NOMO-1 (cell line): ENCODE results near the gene MOB3C.

Experiments
- DNase-seq, 2 experiments: peaks; one replicate each; lab custom pipeline; 2025; ENCODE audit not compliant: unreplicated experiment in 2 of 2; lab: John Stamatoyannopoulos, UW

MOB3C gene

DNA sequence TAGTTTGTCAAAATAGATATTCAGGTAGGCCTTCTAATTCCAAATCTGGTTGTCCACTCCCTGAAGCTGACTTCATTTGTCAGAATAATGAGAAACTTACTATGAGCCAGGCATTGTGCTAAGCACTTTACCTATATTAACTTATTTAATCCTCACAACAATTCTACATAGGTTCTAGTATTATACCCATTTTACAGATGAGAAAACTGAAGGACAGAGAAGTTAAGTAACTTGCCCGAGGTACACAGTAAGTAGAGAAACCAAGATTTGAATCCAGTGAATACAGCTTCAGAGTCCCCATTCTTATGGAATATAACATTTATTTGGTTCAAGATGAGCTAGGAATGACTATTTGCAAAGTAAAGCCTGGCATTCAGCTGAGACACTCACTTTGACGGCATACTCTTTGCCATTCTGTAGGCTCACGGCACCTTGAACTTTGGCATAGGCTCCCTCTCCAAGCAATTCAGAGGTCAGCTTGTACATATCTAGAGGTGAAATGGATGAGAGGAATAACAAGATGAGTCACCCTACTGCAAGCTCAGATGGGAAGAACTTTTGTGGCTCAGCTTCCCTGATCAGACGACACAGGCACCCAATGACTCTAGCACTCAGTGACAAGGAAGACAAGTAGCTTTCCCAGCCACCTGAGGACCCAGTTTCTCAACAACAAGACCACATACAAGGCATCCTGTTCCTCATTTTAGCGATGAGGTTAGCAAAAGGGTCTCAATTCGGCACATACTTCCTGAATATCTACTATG is 36.3 kb downstream of the MOB3C start:
- DNase-seq: peak; percentile 66 to 88

DNA sequence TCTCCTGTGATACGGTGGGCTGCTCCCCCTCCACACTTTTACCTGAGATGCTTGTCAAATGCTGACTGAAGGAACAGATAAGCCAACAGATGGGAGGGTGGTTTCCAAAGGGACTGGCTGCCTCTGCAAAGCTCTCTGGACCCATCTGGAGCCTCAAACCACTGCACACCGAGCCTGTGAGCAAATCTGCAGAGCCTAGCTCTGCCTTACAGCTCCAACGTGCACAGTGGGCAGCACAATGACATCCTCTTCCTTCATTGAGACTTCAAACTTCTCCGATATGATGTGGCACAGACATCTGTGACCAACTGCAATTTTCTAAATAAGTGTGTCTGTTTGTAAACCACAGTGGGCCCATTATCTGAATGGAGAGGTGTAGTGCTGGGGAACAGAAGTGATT is 38.9 kb downstream of the MOB3C start:
- no peak for DNase-seq

DNA sequence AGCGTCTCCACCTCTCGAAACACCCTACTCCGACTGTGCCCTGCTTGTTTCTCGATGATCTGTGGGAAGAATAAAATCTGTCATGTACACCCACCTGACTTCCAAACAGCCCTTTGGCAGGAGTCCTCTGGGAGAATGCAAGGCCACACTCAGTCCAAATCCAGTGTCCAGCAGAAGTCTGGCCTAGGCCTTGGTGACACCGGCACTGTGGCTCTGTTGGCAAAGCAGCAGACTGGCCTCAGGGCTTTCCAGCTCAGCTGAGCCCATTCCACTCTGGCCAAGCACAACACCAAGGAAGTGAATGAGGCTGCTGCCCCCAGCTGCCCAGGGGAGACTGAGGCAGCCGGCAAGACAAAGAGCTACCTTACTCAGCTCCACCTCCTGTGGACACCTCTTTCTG is 40.0 kb downstream of the MOB3C start:
- no peak for DNase-seq

DNA sequence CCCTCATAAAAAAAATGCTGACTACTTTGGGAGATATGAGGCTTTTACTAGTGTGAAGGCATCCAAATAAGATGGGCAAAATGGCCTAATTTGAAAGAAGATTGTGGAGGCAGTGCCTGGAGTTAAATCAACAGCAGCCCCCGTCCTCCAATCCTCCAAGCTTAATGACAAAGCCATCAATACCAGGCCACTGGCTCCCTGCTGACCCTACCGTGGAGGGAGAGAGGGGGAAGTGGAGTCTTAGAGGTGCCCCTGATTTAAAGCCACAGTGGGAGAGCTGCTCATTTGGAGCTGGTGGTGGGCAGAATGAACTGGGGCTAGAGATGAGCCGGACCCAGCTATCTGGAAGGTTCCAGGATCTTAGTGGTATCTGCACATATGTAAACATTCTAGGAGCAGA is 40.8 kb downstream of the MOB3C start:
- DNase-seq: no peak

DNA sequence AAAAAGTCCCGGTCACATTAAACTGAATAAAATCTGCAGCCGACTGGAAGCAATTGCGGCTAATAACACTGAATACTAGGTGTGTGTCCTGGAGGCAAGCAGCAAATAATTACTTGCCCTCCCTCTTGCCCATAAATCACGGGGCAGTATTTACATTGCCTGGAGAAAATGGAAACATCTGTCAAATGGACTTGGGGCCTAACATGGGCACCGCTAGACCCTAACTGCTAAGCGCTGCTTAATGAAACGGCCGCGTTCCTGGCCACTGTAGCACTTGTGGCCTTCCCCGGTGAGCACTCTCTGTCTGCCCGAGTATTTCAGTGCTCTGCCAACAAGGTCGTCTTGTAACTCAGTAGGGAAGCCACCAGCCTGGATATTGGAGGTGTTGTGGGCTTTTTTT is 41.3 kb downstream of the MOB3C start:
- DNase-seq: no peak

DNA sequence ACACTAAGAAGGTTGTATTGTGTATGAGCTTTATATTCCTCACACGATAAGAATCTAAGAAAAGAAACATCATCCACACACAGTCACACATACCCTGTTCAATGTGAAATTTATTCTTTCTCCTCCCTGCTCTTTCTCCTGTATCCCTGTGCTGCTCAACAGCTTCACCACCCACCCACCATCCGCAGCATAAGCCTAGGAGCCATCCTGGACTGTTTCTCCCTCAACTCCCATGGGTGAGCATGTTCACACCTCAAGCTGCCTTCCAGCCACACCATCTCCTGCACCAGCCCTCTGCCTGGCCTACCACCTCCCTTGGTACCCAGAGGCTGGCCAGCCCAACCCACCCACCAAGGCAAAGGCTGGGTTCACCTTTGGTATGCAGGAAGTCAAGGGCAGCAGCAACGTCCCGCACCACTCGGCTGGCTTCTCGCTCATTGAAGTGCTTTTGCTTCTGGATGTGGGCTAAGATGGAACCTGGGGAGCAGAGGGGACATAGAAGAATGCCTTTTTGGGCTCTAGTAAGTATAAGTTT is 44.9 kb downstream of the MOB3C start:
- no peak for DNase-seq

DNA sequence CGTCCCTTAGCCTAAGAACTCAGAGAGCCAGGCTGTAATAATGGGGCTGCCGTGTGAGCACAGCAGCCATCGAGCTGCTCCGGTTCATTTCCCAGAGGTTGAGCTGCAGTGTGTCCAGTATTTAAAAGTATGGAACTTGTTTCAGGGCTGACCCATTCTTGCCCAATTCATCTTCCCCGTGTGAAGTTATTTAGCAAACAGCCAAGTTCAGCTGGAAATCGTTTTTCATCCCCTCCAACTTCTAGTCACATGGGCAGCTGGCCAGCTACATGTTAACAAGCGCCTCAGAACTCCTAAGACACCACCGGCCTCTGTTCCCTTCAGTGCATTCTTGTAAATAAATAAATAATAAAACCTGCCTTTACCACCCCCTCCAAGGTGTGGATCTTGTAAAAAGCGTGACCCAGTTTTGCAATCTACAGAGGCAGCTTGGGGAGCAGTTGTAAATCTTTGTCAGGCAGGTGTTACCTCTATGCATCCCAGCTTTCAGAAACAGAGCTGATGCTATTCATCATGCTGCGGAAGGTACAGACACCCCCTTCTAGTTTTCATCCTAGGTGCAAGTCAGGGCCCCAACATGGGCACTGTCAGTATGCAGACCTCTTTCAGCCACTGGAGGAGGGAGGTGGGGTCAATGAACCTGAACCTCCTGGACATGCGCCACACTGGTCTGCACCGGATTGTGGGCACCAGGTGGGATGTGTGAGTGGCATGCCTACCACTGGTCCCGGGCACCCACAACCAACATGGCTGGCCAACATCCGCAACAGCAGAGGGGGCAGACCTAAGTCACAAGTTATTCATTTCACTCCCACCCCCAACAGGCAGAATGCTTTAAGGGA is 46.5 kb downstream of the MOB3C start:
- no peak for DNase-seq

DNA sequence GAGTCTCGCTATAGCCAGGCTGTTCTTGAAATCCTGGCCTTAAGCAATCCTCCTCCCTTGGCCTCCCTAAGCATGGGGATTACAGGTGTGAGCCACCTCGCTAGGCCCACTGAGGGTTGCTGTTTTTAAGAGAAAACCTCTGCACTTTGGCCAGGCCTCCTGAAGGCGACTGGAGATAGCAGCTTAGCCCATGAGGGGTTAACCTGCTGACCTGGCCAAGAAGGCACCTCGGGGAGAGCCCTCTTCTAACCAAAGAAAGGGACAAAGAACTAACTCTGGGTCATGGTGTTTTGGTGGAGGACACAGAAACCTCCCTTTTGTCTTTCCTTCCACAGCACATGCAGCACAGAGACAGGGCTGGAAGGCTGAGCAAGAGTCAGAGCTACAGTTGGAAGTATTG is 47.5 kb downstream of the MOB3C start:
- no peak for DNase-seq

DNA sequence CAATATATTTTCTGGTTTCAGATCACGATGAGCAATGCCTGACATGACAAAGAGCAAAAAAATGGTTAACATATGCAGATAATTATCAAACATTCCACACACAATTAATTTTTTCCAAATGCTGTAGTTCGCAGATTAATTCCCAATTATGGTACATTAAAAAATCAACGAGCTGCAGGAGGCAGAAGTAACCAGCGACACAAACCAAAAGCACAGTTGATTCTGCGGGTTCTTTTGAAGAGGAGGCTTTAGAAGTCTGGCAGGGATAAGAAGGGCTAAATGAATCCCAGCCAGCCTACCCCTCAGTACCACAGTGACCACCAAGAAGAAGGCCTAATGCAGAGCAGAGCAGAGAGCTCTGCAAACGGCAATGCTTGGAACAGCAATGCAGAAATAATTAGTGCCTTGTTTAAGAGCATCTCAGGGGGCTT is 48.1 kb downstream of the MOB3C start:
- DNase-seq: no peak

DNA sequence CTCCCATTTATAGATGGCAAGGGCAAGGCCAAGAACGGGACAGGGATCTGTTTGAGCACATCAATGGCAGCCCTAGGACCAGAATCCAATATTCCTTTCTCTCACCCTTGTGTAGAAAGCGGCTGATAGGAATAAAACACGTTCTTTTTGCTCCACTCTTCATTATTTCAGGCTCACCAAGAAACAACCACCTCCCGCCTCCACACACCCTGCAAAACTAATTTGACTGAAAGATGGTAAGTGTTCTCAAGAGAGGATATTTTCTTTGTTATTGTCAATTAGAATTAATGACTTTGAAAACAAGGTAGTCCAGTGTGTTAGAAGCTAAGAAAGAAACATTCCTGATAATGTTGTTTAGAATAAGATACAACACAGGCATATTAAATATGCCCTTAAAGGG is 53.3 kb downstream of the MOB3C start:
- DNase-seq: no peak

DNA sequence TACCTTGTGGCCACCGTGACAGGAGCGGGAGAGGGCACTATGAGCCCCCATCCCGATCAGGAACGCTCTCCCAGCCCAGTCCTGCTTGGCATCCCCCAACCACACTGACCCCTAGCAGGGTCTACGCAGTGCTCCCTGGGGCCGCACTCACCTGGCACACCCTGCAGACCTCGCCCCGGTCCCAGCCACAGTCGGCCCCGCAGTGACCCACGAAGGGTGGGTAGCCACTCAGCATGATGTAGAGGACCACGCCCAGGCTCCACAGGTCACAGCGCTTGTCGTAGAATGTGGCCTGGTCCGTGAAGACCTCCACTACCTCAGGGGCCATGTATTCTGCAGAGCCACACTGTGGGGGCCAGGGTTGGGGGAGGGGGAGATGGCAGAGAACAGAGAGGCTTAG is 54.1 kb downstream of the MOB3C start:
- no peak for DNase-seq

DNA sequence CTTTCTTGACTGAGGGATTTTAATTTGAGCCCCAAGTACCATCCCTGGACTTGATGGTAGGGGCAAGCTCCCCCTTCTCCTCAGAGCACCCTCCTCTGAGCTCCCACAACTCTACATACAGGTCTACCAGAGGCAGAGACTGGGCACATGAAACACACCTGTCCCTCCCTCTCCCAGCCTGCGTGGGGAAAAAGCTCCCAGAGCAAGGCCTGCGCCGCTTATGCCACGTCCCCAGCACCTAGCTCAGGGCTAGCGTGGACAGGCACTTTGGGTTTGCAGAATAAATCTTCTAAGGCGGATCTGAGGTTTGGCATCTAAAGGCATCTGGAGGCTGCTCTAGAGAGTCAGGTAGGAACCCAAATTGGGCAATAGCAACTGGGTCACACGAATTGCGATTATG is 57.6 kb downstream of the MOB3C start:
- no peak for DNase-seq

DNA sequence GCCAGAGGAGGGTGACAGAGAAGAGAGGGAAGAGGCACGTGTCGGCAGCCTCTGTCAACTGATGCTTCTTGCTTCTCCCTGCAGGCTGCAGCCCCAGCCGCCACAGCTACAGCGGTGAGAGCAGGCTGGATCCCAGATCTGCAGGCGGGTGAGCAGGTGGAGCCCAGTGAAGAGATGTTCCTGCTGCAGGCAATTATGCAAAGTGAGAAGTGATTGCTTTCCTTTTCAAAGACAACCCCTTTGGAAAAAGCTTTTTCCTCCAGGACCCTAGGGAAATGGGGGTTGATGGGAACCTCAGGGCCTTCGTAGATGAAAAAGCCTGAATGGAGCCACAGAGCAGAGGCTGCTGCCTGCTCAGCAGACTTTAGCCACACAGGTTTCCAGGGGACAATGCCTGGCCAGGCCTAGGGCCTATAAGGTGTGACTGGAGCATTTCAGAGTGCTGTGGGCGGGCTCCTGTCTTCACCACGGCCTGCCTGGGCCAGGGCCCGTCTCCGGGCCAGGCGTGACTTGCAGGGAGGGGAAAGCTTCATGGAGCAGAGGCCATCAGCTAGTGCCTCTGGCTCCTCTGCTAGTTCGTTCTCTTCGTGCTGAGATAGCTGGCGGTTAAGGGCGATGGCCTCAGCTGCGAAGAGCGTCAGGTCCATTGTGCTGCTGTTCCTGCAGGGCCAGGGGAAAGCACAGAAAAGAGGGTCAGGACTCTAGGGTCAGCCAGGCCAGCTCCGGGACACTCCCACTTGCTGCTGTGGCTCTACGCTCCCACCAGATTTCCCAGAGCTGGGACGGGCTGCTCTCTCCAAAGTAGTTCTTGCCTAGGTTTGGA is 58.3 kb downstream of the MOB3C start:
- no peak for DNase-seq
